HepG2 (cell line): Measurements from ENCODE around the gene C17orf58. TPM values are rescaled to one million over a fixed set of nuclear protein-coding genes. Genes with fewer than 3 reads are reported as not detected.

Experiments used
- ATAC-seq: fragments of 200-7000 bp; cut with Tn5 transposase; 3 replicates; pipeline ENCODE4 v1.9.1; 2020; ENCODE audit warnings: mild to moderate bottlenecking, moderate library complexity
- BruUV-seq: library from RNA; stranded (reverse); fragments of 400-500 nt; replicated peaks from 2 replicates; lab custom pipeline; 2021; lab: Mats Ljungman, UMichigan
- CTCF ChIA-PET: fragments of 300-600 bp; formaldehyde crosslinking; extraction: SDS; loops from one replicate; lab custom pipeline; 2021; ENCODE audit warnings: low total read pairs, inconsistent platforms, low intra/inter-chr PET ratio; lab: Yijun Ruan, JAX
- POLR2A ChIA-PET: fragments of 350-600 bp; sonication (Branson Sonifier 250); formaldehyde crosslinking; loops from one replicate; lab custom pipeline; 2020; ENCODE audit warnings: antibody characterized with exemption, inconsistent platforms; lab: Yijun Ruan, JAX
- DNase-seq: peaks from one replicate; pipeline ENCODE4 v3.0.0-alpha.2; 2015; ENCODE audit warnings: low spot score
- FAIRE-seq: peaks from 3 replicates; lab custom pipeline; 2011; peaks lifted over from hg19 to GRCh38; lab: Jason Lieb, UNC
- H2AFZ ChIP-seq: one replicate; pipeline ENCODE4 v1.6.1; 2011; ENCODE audit warnings: low read length, inconsistent platforms
- H3K27ac ChIP-seq: fragments of 300-600 bp; 3 replicates; pipeline ENCODE4 v1.8.0; 2011; ENCODE audit warnings: mixed run types, mild to moderate bottlenecking, mixed read lengths, low read length, inconsistent platforms; ENCODE audit not compliant: insufficient read depth; ENCODE audit errors: extremely low read length
- H3K27me3 ChIP-seq, 2 experiments: fragments of 200-600 bp in 1 of 2; 2 replicates in 1 of 2; 3 replicates in 1 of 2; pipeline versions ENCODE4 v1.6.0 to v1.8.0; 2011; ENCODE audit warnings: low read length in 2 of 2, mild to moderate bottlenecking in 2 of 2, moderate library complexity in 2 of 2, inconsistent platforms in 1 of 2; ENCODE audit not compliant: insufficient read depth in 2 of 2, control insufficient read depth in 1 of 2
- H3K36me3 ChIP-seq, 2 experiments: fragments of 200-600 bp in 1 of 2; replicated peaks in 1 of 2; 2 replicates in 1 of 2; 3 replicates in 1 of 2; pipeline versions ENCODE4 v1.5.1 to v1.8.0; 2011; ENCODE audit warnings: low read length in 2 of 2, inconsistent platforms in 1 of 2; ENCODE audit not compliant: insufficient read depth in 2 of 2, control insufficient read depth in 1 of 2
- H3K4me1 ChIP-seq: 2 replicates; pipeline ENCODE4 v1.5.1; 2012; ENCODE audit warnings: low read length, inconsistent platforms; ENCODE audit not compliant: insufficient read depth
- H3K4me2 ChIP-seq: 2 replicates; pipeline ENCODE4 v1.6.0; 2011; ENCODE audit warnings: low read depth, low read length, inconsistent platforms
- H3K4me3 ChIP-seq, 3 experiments: fragments of 200-600 bp in 1 of 3; sonication (generic), shearing (Covaris generic) in 1 of 3; replicated peaks in 1 of 3; 2 replicates each; pipeline ENCODE4 v1.5.1; 2011 to 2016; ENCODE audit warnings: low read length in 3 of 3, inconsistent platforms in 2 of 3, low read depth in 2 of 3, mild to moderate bottlenecking in 2 of 3, control low read depth in 1 of 3, mixed read lengths in 1 of 3; ENCODE audit not compliant: insufficient read depth in 1 of 3
- H3K79me2 ChIP-seq: one replicate; pipeline ENCODE4 v1.6.1; 2011; ENCODE audit warnings: low read length, inconsistent platforms; ENCODE audit not compliant: insufficient read depth
- H3K9ac ChIP-seq: 2 replicates; pipeline ENCODE4 v1.6.0; 2011; ENCODE audit warnings: mild to moderate bottlenecking, low read depth, low read length, inconsistent platforms; ENCODE audit not compliant: insufficient read depth
- H3K9me3 ChIP-seq: 2 replicates; pipeline ENCODE4 v1.5.1; 2012; ENCODE audit warnings: mild to moderate bottlenecking, low read length
- H4K20me1 ChIP-seq: 2 replicates; pipeline ENCODE4 v1.6.0; 2011; ENCODE audit warnings: inconsistent platforms, mild to moderate bottlenecking, low read length, moderate library complexity; ENCODE audit not compliant: insufficient read depth
- ARID2 ChIP-seq: sonication (generic); formaldehyde crosslinking; IDR thresholded peaks from 2 replicates; pipeline ENCODE4 v1.8.1; 2022; ENCODE audit warnings: mild to moderate bottlenecking, missing genetic modification reagents, borderline replicate concordance
- FOXA3 ChIP-seq: IDR thresholded peaks from 2 replicates; pipeline ENCODE4 v1.6.1; 2016; ENCODE audit warnings: missing genetic modification reagents, missing compliant biosample characterization
- HNRNPK ChIP-seq: fragments of 200-400 bp; formaldehyde crosslinking; IDR thresholded peaks from 2 replicates; pipeline ENCODE4 v1.6.1; 2018; ENCODE audit warnings: low read length, low read depth, moderate library complexity, mild to moderate bottlenecking; ENCODE audit not compliant: poor library complexity, severe bottlenecking
- KDM5A ChIP-seq: fragments of 200-600 bp; sonication (generic); IDR thresholded peaks from 2 replicates; pipeline ENCODE4 v1.7.0; 2018; ENCODE audit warnings: antibody characterized with exemption, mild to moderate bottlenecking, low read length, borderline replicate concordance
- KLF12 ChIP-seq: sonication (generic); formaldehyde crosslinking; IDR thresholded peaks from 2 replicates; pipeline ENCODE4 v1.4.0; 2020; ENCODE audit warnings: missing genetic modification reagents, borderline replicate concordance
- SUZ12 ChIP-seq: fragments of 150-350 bp; IDR thresholded peaks from 2 replicates; pipeline ENCODE4 v1.6.1; 2014; ENCODE audit warnings: low read depth, low read length
- ZBTB26 ChIP-seq: IDR thresholded peaks from 2 replicates; pipeline ENCODE4 v1.6.1; 2016; ENCODE audit warnings: missing compliant biosample characterization, missing genetic modification reagents, borderline replicate concordance
- ZKSCAN8 ChIP-seq: IDR thresholded peaks from 2 replicates; pipeline ENCODE4 v1.6.1; 2016; ENCODE audit warnings: borderline replicate concordance, missing genetic modification reagents, missing compliant biosample characterization
- ZNF138 ChIP-seq: sonication (generic); formaldehyde crosslinking; IDR thresholded peaks from 2 replicates; pipeline ENCODE4 v1.5.0; 2020; ENCODE audit warnings: mild to moderate bottlenecking, low read depth, missing genetic modification reagents
- ZNF383 ChIP-seq: sonication (generic); formaldehyde crosslinking; IDR thresholded peaks from 2 replicates; pipeline ENCODE4 v1.4.0; 2020; ENCODE audit warnings: missing genetic modification reagents, mild to moderate bottlenecking, borderline replicate concordance
- ZNF850 ChIP-seq: sonication (generic); formaldehyde crosslinking; conservative IDR thresholded peaks from 2 replicates; pipeline ENCODE4 v1.9.0; 2021; ENCODE audit warnings: mild to moderate bottlenecking, missing genetic modification reagents
- WGBS: methylation state at CpG from one replicate; pipeline ENCODE4 v1.1.6; 2017; ENCODE audit warnings: low lambda C conversion rate; 5-methylcytosine and 5-hydroxymethylcytosine counted together
- in situ Hi-C: cut with HindIII; loops from 2 replicates; pipeline ENCODE4 v1.10.0; 2017; ENCODE audit warnings: low pct_unique_long_range_greater_than_20kb; ENCODE audit not compliant: extremely low pct_ligation_motif_present
- intact Hi-C: fragments of 100-400 bp; cut with micrococcal nuclease; formaldehyde crosslinking; loops from one replicate; pipeline ENCODE4 v1.10.0; 2022; ENCODE audit not compliant: unreplicated experiment
- polyA plus RNA-seq, 8 experiments: library from polyadenylated mRNA; depleted of rRNA in 3 of 8; stranded (reverse) in 7 of 8; unstranded in 1 of 8; fragments of >200 nt; fragmentation: Illumina TruSeq in 4 of 8; extraction: Trizol in 4 of 8; gene quantifications; 2 replicates each; pipeline versions ENCODE4 v1.2.1 to v1.2.3, GENCODE V29; 2011 to 2016; ENCODE audit warnings: low read depth in 4 of 8, missing spikeins in 1 of 8, mixed read lengths in 1 of 8; ENCODE audit not compliant: insufficient read depth in 1 of 8
- total RNA-seq, 5 experiments: library from RNA; depleted of rRNA; stranded (reverse); fragments of >200 nt; fragmentation: Illumina TruSeq; extraction: Trizol; gene quantifications; 2 replicates each; pipeline ENCODE4 v1.2.3, GENCODE V29; 2016; ENCODE audit warnings: low read depth in 1 of 5
- TF ChIP-seq, protein P1 (sequence below): sonication (generic); formaldehyde crosslinking; IDR thresholded peaks from 2 replicates; pipeline ENCODE4 v1.4.0; 2020; ENCODE audit warnings: missing genetic modification reagents
- TF ChIP-seq, protein P2 (sequence below): sonication (generic); formaldehyde crosslinking; IDR thresholded peaks from 2 replicates; pipeline ENCODE4 v1.8.1; 2023; ENCODE audit warnings: missing genetic modification reagents, mild to moderate bottlenecking, borderline replicate concordance
- TF ChIP-seq, protein P3 (sequence below): sonication (generic); formaldehyde crosslinking; IDR thresholded peaks from 2 replicates; pipeline ENCODE4 v1.5.1; 2020; ENCODE audit warnings: missing genetic modification reagents, mild to moderate bottlenecking, borderline replicate concordance
- TF ChIP-seq, protein P4 (sequence below): sonication (generic); formaldehyde crosslinking; IDR thresholded peaks from 2 replicates; pipeline ENCODE4 v1.4.0; 2020; ENCODE audit warnings: missing genetic modification reagents

Gene C17orf58
- total and polyA plus RNA-seq, 2 of the 13 experiments (the other 11 are each of a cell fraction or from before 2014, with no cell fraction given): 15.6 to 15.8 TPM

GRCh38 chr17:68035131-68035522, 38.9 kb upstream of the C17orf58 start:
- Histone ChIP-seq H3K9ac (0 out of 2 replicates have a peak overlapping the region, but pooled peaks have one; percentile 9), H3K27me3 (no peaks in the 10 kb centered on the region; a peak in 1 of 5 replicates), H3K27ac (peak overlapping the region; percentile 47), H4K20me1 (0 out of 2 replicates have a peak, but pooled peaks cover 7% of the 10 kb centered on the region), H3K79me2 (peaks cover 34% of the 10 kb centered on the region), H3K36me3 (peaks cover 7 to 28% of the 10 kb centered on the region in 2 experiments; a peak in 4 of 5 replicates), H3K4me1 (peaks cover 61% of the 10 kb centered on the region), H3K9me3 (no peaks in the 10 kb centered on the region), H3K4me2 (peak overlapping the region; percentile 76), H2AFZ (no peak overlapping the region), H3K4me3 (peak overlapping the region; percentile 27 to 49 (median 44))
- FAIRE-seq (no peak), ATAC-seq (peak; percentile 90), DNase-seq (no peak)
- in situ Hi-C loops: no loop called here
- POLR2A ChIA-PET: interaction anchor here (0.7 to 2.7 kb wide), 15 partner anchors 10 to 348 kb away, joined by 3 to 44 read pairs (median 4); partner anchors contain the start of gene NOL11
- 3% methylated on average over 27 of the region's 27 CpGs for WGBS
- CTCF ChIA-PET: no interaction called here
- no TSS peak for BruUV-seq
- intact Hi-C loops: loop anchor here (2.0 to 10.0 kb wide), 2 partner anchors 14 to 420 kb away; partner anchors contain the start of gene WIPI1
- TF ChIP-seq, protein P1, sequence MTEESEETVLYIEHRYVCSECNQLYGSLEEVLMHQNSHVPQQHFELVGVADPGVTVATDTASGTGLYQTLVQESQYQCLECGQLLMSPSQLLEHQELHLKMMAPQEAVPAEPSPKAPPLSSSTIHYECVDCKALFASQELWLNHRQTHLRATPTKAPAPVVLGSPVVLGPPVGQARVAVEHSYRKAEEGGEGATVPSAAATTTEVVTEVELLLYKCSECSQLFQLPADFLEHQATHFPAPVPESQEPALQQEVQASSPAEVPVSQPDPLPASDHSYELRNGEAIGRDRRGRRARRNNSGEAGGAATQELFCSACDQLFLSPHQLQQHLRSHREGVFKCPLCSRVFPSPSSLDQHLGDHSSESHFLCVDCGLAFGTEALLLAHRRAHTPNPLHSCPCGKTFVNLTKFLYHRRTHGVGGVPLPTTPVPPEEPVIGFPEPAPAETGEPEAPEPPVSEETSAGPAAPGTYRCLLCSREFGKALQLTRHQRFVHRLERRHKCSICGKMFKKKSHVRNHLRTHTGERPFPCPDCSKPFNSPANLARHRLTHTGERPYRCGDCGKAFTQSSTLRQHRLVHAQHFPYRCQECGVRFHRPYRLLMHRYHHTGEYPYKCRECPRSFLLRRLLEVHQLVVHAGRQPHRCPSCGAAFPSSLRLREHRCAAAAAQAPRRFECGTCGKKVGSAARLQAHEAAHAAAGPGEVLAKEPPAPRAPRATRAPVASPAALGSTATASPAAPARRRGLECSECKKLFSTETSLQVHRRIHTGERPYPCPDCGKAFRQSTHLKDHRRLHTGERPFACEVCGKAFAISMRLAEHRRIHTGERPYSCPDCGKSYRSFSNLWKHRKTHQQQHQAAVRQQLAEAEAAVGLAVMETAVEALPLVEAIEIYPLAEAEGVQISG (CRISPR knock-in tag): peak; percentile 94
- TF ChIP-seq ZBTB26 (CRISPR knock-in tag) (no peak), ZNF850 (CRISPR knock-in tag) (no peak), KDM5A (no peak), ARID2 (CRISPR knock-in tag) (no peak), ZNF138 (CRISPR knock-in tag) (no peak), KLF12 (CRISPR knock-in tag) (0 out of 2 replicates have a peak, but pooled peaks have one; percentile 74), FOXA3 (CRISPR knock-in tag) (0 out of 2 replicates have a peak, but pooled peaks have one; percentile 8), HNRNPK (peak; percentile 99), ZNF383 (CRISPR knock-in tag) (no peak), ZKSCAN8 (peak; percentile 4; the same call in 1 of the 2 replicates), SUZ12 (peak; percentile 24; the same call in 1 of the 2 replicates)
- TF ChIP-seq, protein P2, sequence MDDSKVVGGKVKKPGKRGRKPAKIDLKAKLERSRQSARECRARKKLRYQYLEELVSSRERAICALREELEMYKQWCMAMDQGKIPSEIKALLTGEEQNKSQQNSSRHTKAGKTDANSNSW (CRISPR knock-in tag): no peak
- TF ChIP-seq, protein P3, sequence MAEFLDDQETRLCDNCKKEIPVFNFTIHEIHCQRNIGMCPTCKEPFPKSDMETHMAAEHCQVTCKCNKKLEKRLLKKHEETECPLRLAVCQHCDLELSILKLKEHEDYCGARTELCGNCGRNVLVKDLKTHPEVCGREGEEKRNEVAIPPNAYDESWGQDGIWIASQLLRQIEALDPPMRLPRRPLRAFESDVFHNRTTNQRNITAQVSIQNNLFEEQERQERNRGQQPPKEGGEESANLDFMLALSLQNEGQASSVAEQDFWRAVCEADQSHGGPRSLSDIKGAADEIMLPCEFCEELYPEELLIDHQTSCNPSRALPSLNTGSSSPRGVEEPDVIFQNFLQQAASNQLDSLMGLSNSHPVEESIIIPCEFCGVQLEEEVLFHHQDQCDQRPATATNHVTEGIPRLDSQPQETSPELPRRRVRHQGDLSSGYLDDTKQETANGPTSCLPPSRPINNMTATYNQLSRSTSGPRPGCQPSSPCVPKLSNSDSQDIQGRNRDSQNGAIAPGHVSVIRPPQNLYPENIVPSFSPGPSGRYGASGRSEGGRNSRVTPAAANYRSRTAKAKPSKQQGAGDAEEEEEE (CRISPR knock-in tag): no peak
- TF ChIP-seq, protein P4, sequence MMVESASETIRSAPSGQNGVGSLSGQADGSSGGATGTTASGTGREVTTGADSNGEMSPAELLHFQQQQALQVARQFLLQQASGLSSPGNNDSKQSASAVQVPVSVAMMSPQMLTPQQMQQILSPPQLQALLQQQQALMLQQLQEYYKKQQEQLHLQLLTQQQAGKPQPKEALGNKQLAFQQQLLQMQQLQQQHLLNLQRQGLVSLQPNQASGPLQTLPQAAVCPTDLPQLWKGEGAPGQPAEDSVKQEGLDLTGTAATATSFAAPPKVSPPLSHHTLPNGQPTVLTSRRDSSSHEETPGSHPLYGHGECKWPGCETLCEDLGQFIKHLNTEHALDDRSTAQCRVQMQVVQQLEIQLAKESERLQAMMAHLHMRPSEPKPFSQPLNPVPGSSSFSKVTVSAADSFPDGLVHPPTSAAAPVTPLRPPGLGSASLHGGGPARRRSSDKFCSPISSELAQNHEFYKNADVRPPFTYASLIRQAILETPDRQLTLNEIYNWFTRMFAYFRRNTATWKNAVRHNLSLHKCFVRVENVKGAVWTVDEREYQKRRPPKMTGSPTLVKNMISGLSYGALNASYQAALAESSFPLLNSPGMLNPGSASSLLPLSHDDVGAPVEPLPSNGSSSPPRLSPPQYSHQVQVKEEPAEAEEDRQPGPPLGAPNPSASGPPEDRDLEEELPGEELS (CRISPR knock-in tag): peak; percentile 14; the same call in 1 of the 2 replicates
